SKM-1 (cell line): ENCODE data around the gene COL6A5.
"Not testable (repeated sequence)": the region's sequence is repeated elsewhere in the genome, so short reads cannot be mapped to it uniquely, and the experiment has no call there.

Experiments used
- DNase-seq: peaks from one replicate; lab custom pipeline; 2025; ENCODE audit not compliant: unreplicated experiment; lab: John Stamatoyannopoulos, UW

Gene COL6A5

DNA sequence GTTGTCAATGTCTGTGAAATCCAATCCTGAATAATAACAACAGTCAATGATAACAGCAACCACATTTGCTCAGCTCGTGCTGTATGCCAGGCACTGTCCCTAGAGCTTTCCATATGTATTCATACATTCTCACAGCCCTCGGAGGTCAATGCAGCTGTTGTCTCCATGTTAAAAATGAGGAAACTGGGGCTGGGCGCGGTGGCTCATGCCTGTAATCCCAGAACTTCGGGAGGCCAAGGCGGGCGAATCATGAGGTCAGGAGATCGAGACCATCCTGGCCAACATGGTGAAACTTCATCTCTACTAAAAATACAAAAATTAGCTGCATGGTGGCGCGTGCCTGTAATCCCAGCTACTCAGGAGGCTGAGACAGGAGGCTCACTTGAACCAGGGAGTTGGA lies 86.6 kb downstream of the COL6A5 start:
- not testable (repeated sequence) for DNase-seq

DNA sequence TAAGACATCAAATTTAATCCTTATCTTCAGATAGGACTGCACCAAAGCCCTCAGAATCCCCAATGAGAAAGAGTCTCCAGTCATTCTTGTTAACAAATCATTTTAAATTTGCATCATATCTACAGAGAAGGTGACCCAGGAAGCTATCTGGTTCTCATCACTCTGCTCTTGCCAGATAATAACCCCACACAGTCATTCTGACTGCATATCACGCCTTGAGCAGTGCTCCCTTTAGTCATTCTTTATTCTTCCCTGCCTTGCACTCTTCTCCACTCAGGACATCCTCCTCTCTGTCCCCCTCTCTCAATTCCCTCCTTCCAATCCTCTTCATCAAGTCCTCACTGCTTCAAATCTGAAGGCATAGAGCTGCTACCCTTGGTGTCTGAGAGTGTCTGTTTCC lies 87.8 kb downstream of the COL6A5 start:
- DNase-seq, result no peak

DNA sequence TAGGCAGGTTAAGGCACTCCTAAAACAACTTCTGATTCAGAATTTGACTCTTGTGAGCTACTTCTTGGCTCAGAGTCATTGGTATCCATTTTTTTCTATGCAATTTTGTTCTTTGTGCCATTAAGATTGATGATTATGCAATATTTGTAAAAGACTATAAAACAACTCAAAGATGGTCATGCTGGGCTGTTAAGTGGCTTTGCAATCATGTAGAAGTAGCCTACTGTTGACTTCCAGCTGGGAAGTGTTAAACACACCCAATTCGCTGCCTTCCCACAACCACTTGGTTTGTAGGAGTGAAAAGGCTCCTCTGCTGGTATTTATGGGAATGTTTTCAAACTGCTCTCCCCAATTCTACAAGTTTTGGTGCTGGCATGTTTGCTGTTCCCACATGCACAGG lies 96.8 kb downstream of the COL6A5 start:
- no peak for DNase-seq

DNA sequence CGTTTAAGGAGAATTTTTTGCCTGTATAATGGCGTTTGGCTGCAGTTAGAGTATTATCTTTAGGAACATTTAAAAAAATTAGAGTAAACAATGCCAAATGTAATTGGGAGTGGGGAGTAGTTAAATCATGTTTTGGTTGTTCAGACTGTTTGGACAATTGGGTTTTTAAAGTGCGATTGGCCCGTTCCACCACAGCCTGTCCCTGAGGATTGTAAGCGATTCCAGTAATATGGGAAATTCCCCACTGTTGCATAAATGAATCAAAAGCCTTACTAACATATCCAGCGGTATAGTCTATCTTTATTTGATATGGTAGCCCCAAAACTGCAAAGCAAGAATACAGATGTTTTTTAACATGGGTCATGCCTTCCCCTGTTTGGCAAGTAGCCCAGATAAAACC lies 101.4 kb downstream of the COL6A5 start:
- DNase-seq, result not testable (repeated sequence)

DNA sequence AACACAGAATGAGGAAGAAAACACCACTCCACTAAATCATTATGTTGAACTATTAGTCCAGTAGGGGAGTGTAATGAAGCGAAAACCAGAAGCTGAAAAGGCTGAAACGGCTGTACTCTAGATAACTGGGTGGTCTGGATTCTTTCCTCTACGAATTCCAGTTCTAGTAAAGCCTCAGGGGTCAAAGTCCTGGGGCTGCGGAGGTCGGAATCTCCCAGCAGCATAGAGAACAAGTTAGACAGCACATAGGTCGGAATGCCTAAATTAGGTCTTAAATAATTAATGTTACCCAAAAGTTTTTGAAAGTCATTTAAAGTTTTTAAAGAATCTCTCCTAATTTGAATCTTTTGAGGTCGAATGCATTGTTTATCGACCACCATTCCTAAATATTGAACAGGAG lies 102.7 kb downstream of the COL6A5 start:
- not testable (repeated sequence) for DNase-seq

DNA sequence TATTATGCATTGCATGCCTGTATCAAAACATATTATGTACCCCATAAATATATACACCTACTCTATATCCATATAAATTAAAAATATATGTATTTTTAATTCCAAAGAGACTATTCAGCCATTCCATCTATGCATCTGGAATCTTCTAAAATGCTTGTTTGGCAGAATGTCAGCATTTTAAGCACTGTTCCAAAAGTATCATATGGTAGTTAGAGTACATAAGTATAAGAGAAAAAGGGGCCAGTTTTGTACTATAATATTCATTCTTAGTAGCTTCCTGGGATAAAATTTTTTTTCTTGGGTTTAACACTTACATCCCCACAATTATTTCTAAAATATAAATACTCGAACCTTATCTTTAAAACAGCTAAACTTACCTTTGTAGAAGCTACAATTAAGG lies 111.1 kb downstream of the COL6A5 start:
- no peak for DNase-seq

DNA sequence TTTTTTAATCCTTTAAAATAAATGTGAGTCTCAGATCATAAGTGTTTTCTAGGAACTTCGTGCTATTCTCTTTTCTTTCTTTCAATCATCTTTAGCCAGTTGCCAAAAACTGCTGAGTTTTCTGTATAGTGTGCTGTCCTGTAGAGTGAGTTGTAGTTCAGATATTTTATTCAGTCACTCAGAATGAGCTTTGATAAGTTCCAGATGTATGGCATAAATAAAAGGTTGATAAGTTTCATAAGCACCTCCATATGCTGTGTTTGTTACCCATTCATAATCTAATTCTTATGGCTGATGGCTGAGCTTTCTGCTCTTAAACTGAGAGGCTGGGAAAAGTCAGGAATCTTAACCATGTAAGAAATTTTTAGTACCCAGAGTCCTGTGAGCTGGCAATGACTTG lies 112.2 kb downstream of the COL6A5 start:
- DNase-seq, result no peak

DNA sequence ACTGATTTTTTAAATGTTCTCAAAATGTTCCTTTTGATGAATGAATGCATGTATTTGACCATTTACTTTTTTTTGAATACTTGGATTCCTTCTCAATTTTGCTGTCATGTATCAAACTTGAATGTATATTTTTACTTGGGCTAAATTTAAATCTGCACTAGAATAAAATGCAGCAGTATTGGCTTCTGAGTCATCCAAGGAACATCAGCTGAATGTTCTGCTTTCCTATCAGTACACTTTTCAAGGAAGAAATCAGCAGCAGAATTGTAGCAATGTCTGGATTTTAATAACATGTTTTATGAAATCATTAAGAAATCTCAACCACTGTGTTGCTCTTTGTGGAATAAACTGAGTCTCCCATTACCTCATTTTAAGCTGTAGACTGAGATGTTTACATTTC lies 114.5 kb downstream of the COL6A5 start:
- DNase-seq, result no peak

DNA sequence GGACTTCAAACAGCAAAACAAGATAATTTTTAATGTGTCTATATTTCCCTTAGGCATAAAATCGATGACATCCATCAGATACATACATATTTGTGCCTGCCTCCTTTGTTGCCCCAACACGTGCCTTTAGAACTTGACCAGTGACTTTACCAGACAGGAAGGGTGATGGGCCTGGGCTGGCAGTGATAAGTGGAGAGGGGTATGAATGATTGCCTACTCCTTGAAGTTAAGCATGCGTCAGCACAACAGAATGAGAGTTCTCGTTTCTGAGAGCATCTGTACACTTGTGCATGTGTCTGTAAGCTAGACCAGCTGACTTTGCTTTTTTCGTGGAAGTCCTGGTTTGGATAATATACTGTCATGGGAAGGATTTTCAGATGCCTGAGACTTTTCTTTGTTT lies 116.6 kb downstream of the COL6A5 start:
- no peak for DNase-seq

DNA sequence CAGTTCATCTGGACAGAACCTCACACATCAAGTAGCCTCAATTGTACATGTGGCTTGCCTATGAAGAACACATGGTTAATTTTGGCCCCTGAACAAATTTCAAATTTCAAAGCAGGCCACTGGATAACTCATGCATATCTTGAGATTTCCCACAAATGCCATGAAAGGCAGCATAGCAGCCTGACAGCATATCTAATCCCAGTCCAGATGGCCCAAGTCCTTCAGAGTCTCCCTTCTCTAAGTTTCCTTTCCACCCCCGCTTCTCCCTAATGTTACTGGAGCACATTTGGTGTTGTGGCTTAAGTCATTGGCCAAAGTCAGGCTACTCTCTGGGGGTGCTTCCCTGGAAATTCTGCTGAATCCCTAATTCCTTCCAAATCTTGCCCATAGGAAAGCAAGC lies 117.7 kb downstream of the COL6A5 start:
- DNase-seq, result no peak

DNA sequence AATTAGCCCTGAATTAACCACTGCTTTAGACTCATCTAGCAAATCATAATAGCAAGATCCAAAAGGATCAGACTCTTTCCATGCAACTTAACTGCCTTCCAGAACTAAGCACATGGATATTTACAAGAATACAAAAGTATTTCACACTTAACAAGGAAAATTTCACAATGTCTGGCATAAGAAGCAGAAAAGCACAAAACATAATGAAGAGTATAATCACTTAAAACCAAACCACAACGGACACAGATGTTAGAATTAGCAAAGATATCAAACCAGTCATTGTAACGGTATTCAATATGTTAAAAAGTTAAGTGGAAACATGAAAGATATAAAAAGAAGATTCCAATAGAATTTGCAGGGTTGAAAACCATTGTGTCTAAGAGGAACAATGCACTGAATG lies 120.0 kb downstream of the COL6A5 start:
- DNase-seq, result no peak

DNA sequence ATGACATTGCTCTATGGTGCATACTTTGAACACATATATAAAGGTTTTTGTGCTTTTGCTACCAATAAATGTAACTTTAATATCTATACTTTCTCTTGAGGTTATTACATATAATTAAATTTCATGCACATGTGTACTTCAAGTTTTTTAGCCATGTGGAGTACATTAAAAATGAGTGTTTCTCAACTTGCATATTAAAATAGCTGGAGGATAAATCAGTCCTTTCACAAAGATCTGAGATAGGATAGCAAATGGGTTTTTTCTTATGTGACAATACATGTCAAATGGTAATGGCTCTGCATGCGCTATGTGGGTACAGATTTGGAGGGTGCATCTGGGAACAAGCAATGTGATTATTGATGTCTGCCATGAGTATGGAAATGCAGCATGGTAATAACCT lies 122.8 kb downstream of the COL6A5 start:
- DNase-seq, result no peak

DNA sequence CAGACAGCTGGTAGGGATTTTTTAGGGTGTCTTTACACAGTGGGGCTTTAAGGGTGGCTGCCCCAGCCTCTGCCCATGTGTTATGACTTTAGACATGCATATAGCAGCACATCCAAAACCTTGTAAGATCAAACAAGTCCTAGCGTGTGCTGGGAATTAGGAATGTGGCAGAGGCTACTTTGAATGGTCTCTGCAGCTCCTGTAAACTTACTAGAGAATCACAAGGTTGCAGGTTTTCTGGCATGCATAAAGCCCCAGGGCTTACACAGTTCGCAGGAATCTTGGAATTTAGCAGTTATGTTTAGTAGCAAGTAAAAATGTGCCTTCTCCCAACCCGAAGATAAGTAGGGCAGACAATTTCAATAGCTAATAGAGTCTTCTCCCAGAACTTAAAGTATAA lies 124.7 kb downstream of the COL6A5 start:
- no peak for DNase-seq

DNA sequence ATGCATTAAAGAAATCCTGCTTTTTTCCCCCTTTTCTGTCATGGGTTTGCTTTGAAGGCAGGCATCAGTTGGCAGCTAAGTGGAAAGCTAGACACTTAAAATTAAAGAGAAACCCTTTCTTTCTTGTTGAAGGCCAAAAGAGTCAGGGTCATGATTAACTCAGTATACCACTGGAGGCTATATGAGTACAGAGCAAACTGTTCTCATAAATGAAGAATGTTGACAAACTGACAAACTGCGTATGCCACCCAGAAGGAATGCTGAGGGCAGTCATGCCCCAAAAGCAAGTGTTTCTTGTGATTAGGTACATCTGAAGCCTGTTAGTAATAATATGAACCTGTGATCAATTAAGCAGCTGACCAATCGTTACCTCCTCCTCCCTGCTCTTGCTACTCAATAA lies 127.9 kb downstream of the COL6A5 start:
- no peak for DNase-seq

DNA sequence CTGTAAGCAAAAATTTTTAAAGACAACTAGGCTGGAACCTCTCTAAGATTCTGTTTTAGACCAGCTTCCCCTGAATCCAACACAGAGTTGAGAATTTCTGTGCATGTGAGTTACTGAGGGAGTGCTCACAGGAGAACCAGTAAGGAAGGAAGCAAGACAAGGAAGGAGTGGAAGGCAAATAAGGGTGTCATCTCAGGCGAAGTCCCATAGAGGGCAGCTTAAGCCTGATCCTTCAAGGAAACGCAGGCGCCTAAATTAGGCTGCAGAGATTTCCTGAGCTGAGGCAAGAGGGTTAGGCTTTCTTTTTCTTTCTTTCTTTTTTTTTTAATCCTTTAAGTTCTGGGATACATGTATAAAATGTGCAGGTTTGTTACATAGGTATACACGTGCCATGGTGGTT lies 135.3 kb downstream of the COL6A5 start:
- DNase-seq, result no peak

DNA sequence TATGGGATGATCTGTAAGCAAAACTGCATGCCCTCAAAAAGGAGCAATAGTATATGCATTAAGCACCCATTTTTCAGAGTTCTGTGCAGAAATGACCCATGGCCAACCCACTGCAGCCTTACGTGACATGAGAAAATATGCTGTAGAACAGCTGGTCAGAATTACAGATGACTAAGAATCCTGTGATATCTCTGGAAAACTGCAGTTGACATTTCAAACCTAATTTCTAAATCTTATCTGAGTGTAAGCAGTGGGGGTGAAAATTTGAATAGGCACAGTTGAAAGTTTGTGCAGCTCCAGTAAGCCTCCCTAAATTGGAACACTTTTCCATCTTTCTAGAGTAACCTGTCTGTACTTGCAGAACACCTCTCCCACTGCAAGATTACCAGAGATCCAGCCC lies 142.8 kb downstream of the COL6A5 start:
- no peak for DNase-seq

DNA sequence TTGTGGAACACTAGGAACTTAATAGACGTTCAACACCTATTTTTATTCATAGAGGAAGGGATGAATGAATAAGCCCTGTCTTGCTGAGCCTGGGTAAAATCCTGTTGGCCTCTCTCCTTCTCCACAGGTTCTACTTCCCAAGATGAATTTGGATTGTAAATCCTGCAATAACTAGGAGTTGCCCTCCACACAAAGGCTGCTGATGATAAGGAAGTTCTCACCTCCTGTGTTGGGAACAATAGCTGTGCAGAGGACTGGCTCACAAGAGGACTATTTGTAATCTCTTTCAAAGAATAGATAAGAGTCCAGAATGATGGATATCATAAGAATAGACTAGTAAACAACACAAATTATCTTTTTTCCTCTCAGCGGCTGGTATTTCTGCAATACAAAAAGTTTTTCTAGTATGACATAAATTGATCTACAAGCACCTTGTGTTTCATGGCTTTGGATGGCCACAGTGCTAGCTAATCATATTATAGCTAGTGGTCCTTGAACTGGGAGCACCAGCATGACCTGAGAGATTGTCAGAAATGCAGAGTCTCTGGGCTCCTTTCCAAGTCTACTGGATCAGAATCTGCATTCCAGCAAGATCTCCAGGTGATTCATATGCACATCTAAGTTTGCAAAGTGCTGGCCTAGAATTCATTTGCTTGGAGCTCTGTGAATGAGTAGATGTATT lies 143.4 kb downstream of the COL6A5 start:
- no peak for DNase-seq

DNA sequence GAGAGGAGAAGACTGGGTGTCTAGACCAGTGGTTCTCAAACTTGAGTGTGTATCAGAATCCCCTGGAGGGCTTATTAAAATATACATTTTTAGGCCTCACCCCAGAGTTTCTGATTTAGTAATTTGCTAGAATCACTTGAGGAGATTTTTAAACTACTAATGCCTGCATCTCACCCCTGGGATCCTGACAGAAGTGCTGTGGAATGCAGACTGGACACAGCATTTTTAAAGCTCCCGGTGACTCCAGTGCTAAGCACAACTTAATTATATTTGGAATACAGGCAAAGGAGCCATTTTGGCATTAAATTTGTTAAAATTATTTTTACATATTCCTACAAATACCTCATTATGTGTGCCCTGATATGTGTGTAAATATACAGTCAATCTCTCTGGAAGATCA lies 144.8 kb downstream of the COL6A5 start:
- DNase-seq, result no peak

DNA sequence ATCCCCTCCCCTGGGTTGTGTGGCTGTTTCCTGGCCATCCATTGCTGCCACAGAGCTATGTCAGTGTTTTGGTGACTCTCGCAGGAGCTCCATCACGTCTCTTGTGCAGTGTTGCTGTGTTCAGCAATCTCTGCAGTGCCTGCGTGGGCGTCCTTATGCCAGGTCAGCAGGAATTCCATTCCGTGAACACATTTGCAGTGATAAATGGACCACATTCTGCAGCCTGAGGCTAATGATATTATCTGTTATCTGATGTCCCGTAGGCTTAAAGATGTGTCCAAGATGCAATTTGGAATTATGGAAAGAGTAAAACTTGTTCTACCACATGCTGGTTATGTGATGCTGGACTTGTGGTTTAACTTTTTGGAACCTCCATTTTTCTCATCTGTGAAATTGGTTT lies 146.0 kb downstream of the COL6A5 start:
- no peak for DNase-seq

DNA sequence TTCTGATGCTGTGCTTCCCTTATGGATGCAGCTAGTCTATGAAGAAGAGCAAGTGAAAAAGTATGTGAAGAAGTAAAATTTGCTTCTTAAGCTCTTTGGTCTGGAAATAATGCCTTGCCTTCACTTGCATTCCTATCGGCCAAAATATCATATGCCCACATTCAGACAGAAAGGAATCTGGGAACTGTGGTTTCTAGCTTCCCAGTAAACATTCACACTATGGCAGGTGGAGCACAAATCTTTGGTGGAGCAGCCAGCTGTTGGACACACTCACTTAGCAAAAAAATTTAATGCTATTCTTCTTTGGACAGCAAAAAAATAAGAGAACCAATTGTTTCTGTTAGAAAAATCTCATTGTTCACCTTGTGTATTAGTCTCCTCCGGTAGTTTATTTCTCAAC lies 159.2 kb downstream of the COL6A5 start:
- DNase-seq, result no peak

DNA sequence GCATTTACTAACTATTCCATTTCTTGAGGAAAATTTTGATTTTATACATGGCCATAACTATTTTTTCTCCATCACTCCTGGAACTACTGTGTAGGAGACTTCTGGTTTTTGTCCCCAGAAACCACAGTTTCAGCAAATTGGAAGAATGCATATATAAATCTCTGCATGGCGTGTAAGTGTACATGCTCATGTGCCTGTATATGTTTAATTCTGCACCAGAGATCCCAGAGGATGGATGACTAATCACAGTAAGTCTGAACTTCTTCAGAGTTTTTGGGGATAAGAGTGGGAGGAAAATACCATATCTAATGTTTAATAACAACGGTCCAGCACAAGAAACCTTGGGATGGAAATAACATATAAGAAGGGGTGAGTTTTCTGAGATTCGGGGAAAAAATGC lies 160.6 kb downstream of the COL6A5 start:
- DNase-seq, result no peak

DNA sequence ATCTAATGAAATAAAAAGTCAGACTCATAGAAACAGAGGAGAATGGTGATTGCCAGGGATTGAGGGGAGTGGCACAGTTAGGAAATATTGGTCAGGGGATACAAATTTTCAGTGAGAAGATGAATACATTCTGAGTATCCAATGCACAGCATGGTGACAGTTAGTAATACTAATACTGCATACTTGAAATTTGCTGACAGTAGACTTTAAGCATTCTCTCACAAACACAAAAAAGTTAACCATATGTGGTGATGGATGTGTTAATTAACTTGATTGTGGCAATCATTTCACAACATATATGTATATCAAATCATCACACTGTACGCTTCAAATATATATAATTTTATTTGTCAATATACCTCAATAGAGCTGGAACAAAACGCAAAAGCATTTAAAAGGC lies 162.3 kb downstream of the COL6A5 start:
- DNase-seq, result no peak

DNA sequence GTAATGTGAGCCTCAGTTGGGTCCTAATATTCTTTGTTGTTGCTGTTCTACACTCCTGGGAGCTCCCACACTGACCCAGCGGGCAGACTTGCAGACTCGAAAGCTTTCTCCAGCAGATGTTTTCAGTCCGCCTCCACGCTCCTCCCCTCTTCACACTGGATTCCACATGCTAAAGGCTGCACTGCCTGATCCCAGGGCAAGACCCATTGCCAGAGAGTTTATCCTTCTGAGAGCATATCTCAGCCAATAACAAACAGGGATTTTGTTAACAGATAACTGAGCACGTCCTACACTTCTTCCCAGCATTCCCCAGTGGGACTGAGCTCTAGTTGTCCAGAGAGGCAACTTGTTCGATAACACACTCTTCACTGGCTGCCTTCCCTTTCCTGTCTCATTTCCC lies 163.5 kb downstream of the COL6A5 start:
- no peak for DNase-seq

DNA sequence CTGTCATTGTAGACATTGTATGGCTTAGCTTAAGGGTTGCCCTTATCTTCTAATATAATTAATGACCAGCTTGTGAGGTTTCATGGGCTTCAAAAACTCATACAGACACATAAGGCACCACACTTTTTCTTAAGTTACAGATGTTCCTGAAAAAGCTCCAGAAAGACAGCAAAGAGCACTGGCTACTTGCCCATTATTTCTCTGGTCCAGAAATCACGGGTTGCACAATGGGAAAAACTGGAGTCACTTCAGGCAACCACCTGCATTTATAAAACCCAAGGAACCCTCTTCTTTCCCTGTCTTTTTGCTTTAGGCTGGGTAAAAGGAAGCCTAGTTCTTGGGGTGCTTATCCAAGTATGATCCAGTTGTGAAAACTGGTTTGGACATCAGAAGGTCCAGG lies 169.2 kb downstream of the COL6A5 start:
- no peak for DNase-seq
